ENCODE results near the gene PLN.

DNA sequence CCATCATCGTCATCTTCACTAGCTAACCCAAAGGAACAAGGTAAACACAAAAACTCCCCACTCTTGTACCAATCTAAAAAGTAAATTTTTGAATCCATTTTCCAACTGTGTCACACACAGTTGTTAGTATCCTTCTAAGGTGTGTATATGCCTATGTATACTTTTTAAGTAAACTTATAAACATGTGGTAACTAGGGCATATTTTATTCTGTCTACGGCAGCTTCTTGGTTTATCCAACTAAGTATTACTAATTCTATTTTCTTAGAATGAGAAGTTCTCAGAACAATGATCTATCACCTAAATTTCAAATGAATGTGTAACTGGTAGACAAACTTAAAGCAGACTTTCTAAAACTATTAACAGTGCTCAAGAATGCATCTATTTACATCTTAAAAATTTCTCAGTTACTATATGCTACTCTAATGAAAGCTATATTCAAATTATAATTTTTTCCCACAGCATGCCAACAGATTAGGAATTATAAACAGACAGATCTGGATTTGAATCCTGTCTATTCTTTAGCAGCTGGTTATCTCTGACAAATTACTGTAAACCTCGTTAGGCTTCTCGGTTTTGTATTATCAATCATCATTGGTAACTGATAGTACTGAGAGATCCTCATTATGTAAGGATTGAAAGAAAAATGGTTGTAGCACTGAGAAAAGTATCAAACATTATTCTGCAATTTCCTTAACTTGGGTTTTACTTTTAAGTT is 1.8 kb upstream of the PLN start:
- TF ChIP-seq, protein P1, sequence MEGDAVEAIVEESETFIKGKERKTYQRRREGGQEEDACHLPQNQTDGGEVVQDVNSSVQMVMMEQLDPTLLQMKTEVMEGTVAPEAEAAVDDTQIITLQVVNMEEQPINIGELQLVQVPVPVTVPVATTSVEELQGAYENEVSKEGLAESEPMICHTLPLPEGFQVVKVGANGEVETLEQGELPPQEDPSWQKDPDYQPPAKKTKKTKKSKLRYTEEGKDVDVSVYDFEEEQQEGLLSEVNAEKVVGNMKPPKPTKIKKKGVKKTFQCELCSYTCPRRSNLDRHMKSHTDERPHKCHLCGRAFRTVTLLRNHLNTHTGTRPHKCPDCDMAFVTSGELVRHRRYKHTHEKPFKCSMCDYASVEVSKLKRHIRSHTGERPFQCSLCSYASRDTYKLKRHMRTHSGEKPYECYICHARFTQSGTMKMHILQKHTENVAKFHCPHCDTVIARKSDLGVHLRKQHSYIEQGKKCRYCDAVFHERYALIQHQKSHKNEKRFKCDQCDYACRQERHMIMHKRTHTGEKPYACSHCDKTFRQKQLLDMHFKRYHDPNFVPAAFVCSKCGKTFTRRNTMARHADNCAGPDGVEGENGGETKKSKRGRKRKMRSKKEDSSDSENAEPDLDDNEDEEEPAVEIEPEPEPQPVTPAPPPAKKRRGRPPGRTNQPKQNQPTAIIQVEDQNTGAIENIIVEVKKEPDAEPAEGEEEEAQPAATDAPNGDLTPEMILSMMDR (IDR thresholded peaks at IDR 0.05): no peak
- TF ChIP-seq POLR2A (IDR thresholded peaks at IDR 0.05): no peak

All from body of pancreas (tissue), 4 donors.